OCI-LY7 (cell line): ENCODE data around the gene CDC42BPG. TPM values are rescaled to one million over a fixed set of nuclear protein-coding genes. Genes with fewer than 3 reads are reported as not detected.
A peak's percentile ranks its signal among the peaks of the same experiment; 100 is the strongest.

Experiments
- BruUV-seq: library from RNA; stranded (reverse); fragments of 400-500 nt; replicated peaks from 2 replicates; lab custom pipeline; 2021; lab: Mats Ljungman, UMichigan
- CTCF ChIA-PET: fragments of 300-600 bp; sonication (Branson Sonifier 250); formaldehyde crosslinking; loops from one replicate; lab custom pipeline; 2022; ENCODE audit warnings: antibody characterized with exemption; ENCODE audit not compliant: unreplicated experiment; lab: Charles Lee
- POLR2A ChIA-PET: fragments of 300-600 bp; sonication (Branson Sonifier 250); formaldehyde crosslinking; loops from one replicate; lab custom pipeline; 2022; ENCODE audit warnings: antibody characterized with exemption; lab: Charles Lee
- DNase-seq: peaks from one replicate; pipeline ENCODE4 v3.0.0-alpha.2; 2015; ENCODE audit warnings: low spot score
- H2AFZ ChIP-seq: fragments of 200-600 bp; sonication (generic), shearing (Covaris generic); 2 replicates; pipeline ENCODE4 v1.6.1; 2014; ENCODE audit warnings: mild to moderate bottlenecking, antibody characterized with exemption, low read length, moderate library complexity
- H3K27ac ChIP-seq: fragments of 200-600 bp; sonication (generic); 2 replicates; pipeline ENCODE4 v1.5.1; 2014; ENCODE audit warnings: mixed run types, low read depth, mild to moderate bottlenecking, moderate library complexity, low read length, inconsistent platforms; ENCODE audit not compliant: poor library complexity, severe bottlenecking
- H3K36me3 ChIP-seq: fragments of 200-600 bp; sonication (generic); 2 replicates; pipeline ENCODE4 v1.6.1; 2014; ENCODE audit warnings: mild to moderate bottlenecking, antibody characterized with exemption, low read length, moderate library complexity, mixed read lengths; ENCODE audit not compliant: insufficient read depth
- H3K4me1 ChIP-seq: fragments of 200-600 bp; sonication (generic); 2 replicates; pipeline ENCODE4 v1.5.1; 2014; ENCODE audit warnings: mild to moderate bottlenecking, low read length; ENCODE audit not compliant: insufficient read depth, poor library complexity, severe bottlenecking
- H3K4me2 ChIP-seq: fragments of 200-600 bp; sonication (generic); 2 replicates; pipeline ENCODE4 v1.6.1; 2014; ENCODE audit warnings: mild to moderate bottlenecking, low read length
- H3K4me3 ChIP-seq: fragments of 200-600 bp; sonication (generic); 2 replicates; pipeline ENCODE4 v1.5.1; 2014; ENCODE audit warnings: mild to moderate bottlenecking, low read depth, low read length; ENCODE audit not compliant: poor library complexity, severe bottlenecking
- H3K79me2 ChIP-seq: fragments of 200-600 bp; sonication (generic); 2 replicates; pipeline ENCODE4 v1.6.1; 2016; ENCODE audit warnings: low read depth, mild to moderate bottlenecking, low read length, moderate library complexity, mixed read lengths; ENCODE audit not compliant: insufficient read depth
- H3K9me2 ChIP-seq: fragments of 200-600 bp; sonication (generic); 2 replicates; pipeline ENCODE4 v1.6.1; 2016; ENCODE audit warnings: mild to moderate bottlenecking, low read length, mixed read lengths; ENCODE audit not compliant: insufficient read depth
- H3K9me3 ChIP-seq: fragments of 200-600 bp; sonication (generic); 2 replicates; pipeline ENCODE4 v1.6.1; 2014; ENCODE audit warnings: mild to moderate bottlenecking, mixed run types, low read length, mixed read lengths
- H4K20me1 ChIP-seq: fragments of 200-600 bp; sonication (generic); 2 replicates; pipeline ENCODE4 v1.6.1; 2014; ENCODE audit warnings: mild to moderate bottlenecking, antibody characterized with exemption, low read length, moderate library complexity, mixed read lengths; ENCODE audit not compliant: insufficient read depth
- CTCF ChIP-seq: fragments of 200-600 bp; sonication (generic); conservative IDR thresholded peaks from 2 replicates; pipeline ENCODE4 v1.5.1; 2014; ENCODE audit warnings: mild to moderate bottlenecking, antibody characterized with exemption, low read length, moderate library complexity, mixed read lengths
- EZH2phosphoT487 ChIP-seq: fragments of 200-600 bp; sonication (generic); IDR thresholded peaks from 2 replicates; pipeline ENCODE4 v1.6.1; 2018; ENCODE audit warnings: low read depth, borderline replicate concordance, mild to moderate bottlenecking, mixed run types, antibody characterized with exemption, low read length, moderate library complexity, mixed read lengths
- intact Hi-C: fragments of 100-400 bp; cut with micrococcal nuclease; formaldehyde crosslinking; loops from one replicate; pipeline ENCODE4 v1.10.0; 2022; ENCODE audit not compliant: unreplicated experiment
- total RNA-seq, 2 experiments: library from RNA; depleted of rRNA in 1 of 2; stranded (reverse); fragments of >200 nt in 1 of 2; shearing (Covaris generic) in 1 of 2; gene quantifications; 2 replicates each; pipeline ENCODE4 v1.2.3, GENCODE V29; 2014 to 2022

The CDC42BPG gene
- total RNA-seq, 2 experiments from 2014 or later: 3.5 to 4.9 TPM

GRCh38 chr11:64877390-64878222, 33.2 kb upstream of the CDC42BPG start:
- Histone ChIP-seq H3K27ac (peak overlapping the region; percentile 97), H2AFZ (no peak overlapping the region)

GRCh38 chr11:64876835-64877341, 32.4 kb upstream of the CDC42BPG start:
- ChIA-PET CTCF (interaction anchor here (1.7 to 1.8 kb wide), 2 partner anchors 11 to 28 kb away, joined by 5 to 7 read pairs; no protein-coding TSS in a partner anchor), POLR2A (interaction anchor here (1.6 to 8.8 kb wide), 3 partner anchors 12 to 26 kb away, joined by 4 to 115 read pairs (median 90); no protein-coding TSS in a partner anchor)
- Histone ChIP-seq H3K9me2 (no peaks in the 10 kb centered on the region), H2AFZ (no peak overlapping the region), H3K4me3 (peak overlapping the region; percentile 89), H3K27ac (peak overlapping the region; percentile 97), H3K36me3 (peaks cover 47% of the 10 kb centered on the region), H3K9me3 (no peaks in the 10 kb centered on the region), H4K20me1 (peaks cover 31% of the 10 kb centered on the region; the same call in 1 of the 2 replicates), H3K4me1 (peaks cover 76% of the 10 kb centered on the region), H3K79me2 (peaks cover 69% of the 10 kb centered on the region), H3K4me2 (peak overlapping the region; percentile 96)
- no peak for DNase-seq
- intact Hi-C loops: loop anchor here (1.0 to 5.0 kb wide), 4 partner anchors 18 to 135 kb away; partner anchors contain the start of genes RASGRP2 and SF1
- no peak for TF ChIP-seq EZH2phosphoT487
- no peak for TF ChIP-seq CTCF
- BruUV-seq: no TSS peak

More at GRCh38 chr11:64877390-64878222, 33.2 kb upstream of the CDC42BPG start:
- H3K9me3 ChIP-seq: no peaks in the 10 kb centered on the region
- peak; percentile 53 for DNase-seq
- no peaks in the 10 kb centered on the region for H3K9me2 ChIP-seq
- peaks cover 76% of the 10 kb centered on the region for H3K4me1 ChIP-seq
- peaks cover 31% of the 10 kb centered on the region; the same call in 1 of the 2 replicates for H4K20me1 ChIP-seq
- ChIA-PET CTCF (interaction anchor here (0.7 to 1.8 kb wide), 3 partner anchors 8 to 29 kb away, joined by 3 to 7 read pairs (median 5); no protein-coding TSS in a partner anchor), POLR2A (interaction anchor here (0.7 to 8.8 kb wide), 4 partner anchors 8 to 27 kb away, joined by 3 to 115 read pairs (median 47); no protein-coding TSS in a partner anchor)
- peak overlapping the region; percentile 89 for H3K4me3 ChIP-seq
- intact Hi-C loops: loop anchor here (2.0 to 5.0 kb wide), 3 partner anchors 19 to 135 kb away; partner anchors contain the start of genes RASGRP2 and SF1
- no TSS peak for BruUV-seq
- peaks cover 62% of the 10 kb centered on the region for H3K79me2 ChIP-seq
- TF ChIP-seq CTCF (no peak), EZH2phosphoT487 (no peak)
- peaks cover 40% of the 10 kb centered on the region for H3K36me3 ChIP-seq
- peak overlapping the region; percentile 96 for H3K4me2 ChIP-seq
